H1 (cell line): Measurements from ENCODE around the gene CITED1.

Source experiments
- CEBPB ChIP-seq: IDR thresholded peaks from 2 replicates; pipeline ENCODE4 v1.6.1; 2012; ENCODE audit warnings: low read depth, low read length
- EZH2 ChIP-seq: fragments of 200-600 bp; sonication (generic); IDR thresholded peaks from 2 replicates; pipeline ENCODE4 v1.7.1; 2012; ENCODE audit warnings: low read depth, mild to moderate bottlenecking, moderate library complexity, low read length, inconsistent platforms; ENCODE audit not compliant: severe bottlenecking
- GABPA ChIP-seq: IDR thresholded peaks from 2 replicates; pipeline ENCODE4 v1.6.1; 2011; ENCODE audit warnings: mild to moderate bottlenecking, low read length, moderate library complexity, borderline replicate concordance; ENCODE audit not compliant: insufficient read depth
- GTF2F1 ChIP-seq: IDR thresholded peaks from 2 replicates; pipeline ENCODE4 v1.6.1; 2012; ENCODE audit warnings: low read depth, low read length, improper control_type of control experiment, borderline replicate concordance
- POLR2A ChIP-seq, 2 experiments: IDR thresholded peaks; 1 replicate in 1 of 2; 2 replicates in 1 of 2; pipeline ENCODE4 v1.6.1; 2011; ENCODE audit warnings: low read depth in 2 of 2, low read length in 2 of 2, mild to moderate bottlenecking in 2 of 2; ENCODE audit errors: control extremely low read depth in 1 of 2
- POLR2AphosphoS5 ChIP-seq: IDR thresholded peaks from 2 replicates; pipeline ENCODE4 v1.6.1; 2011; ENCODE audit warnings: low read depth, low read length
- RBBP5 ChIP-seq: IDR thresholded peaks from 2 replicates; pipeline ENCODE4 v1.7.1; 2012; ENCODE audit warnings: low read depth, mild to moderate bottlenecking, inconsistent platforms, low read length, moderate library complexity, borderline replicate concordance
- SP1 ChIP-seq: IDR thresholded peaks from 2 replicates; pipeline ENCODE4 v1.6.1; 2011; ENCODE audit warnings: low read depth, low read length
- TF ChIP-seq, protein P1 (sequence below), 3 experiments: IDR thresholded peaks; 1 replicate in 2 of 3; 2 replicates in 1 of 3; pipeline versions ENCODE4 v1.5.1 to v1.6.1; 2011; ENCODE audit warnings: low read length in 3 of 3, mild to moderate bottlenecking in 3 of 3, inconsistent platforms in 2 of 3, low read depth in 1 of 3, moderate library complexity in 1 of 3; ENCODE audit not compliant: insufficient read depth in 1 of 3; ENCODE audit errors: control extremely low read depth in 1 of 3
- TF ChIP-seq, protein P2 (sequence below): IDR thresholded peaks from 2 replicates; pipeline ENCODE4 v1.6.1; 2011; ENCODE audit warnings: low read depth, mild to moderate bottlenecking, low read length; ENCODE audit not compliant: insufficient read depth
- TF ChIP-seq, protein P3 (sequence below): IDR thresholded peaks from 2 replicates; pipeline ENCODE4 v1.6.1; 2012; ENCODE audit warnings: inconsistent platforms
- TF ChIP-seq, protein P4 (sequence below): IDR thresholded peaks from 2 replicates; pipeline ENCODE4 v1.6.1; 2011; ENCODE audit warnings: low read length, improper control_type of control experiment

DNA sequence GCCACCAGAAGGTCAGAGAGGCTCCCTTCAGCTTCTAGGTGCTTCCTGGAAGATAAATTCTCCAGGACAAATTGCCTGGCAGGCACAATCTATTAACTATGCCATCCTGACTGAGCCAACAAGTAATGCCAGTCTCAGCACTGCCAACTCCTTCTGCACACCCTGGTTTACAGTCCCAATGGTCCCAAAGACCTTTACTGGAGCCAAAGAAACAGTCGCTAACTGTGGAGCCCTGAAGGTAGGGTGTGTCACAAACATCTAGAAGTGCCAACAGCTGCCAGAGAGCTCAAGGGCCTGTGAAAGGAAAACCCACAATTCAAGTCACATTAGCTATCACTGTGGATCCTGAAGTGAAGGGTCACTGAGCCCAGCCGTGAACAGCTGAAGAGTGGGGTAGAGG is 34.9 kb upstream of the CITED1 start:
- TF ChIP-seq, protein P1, sequence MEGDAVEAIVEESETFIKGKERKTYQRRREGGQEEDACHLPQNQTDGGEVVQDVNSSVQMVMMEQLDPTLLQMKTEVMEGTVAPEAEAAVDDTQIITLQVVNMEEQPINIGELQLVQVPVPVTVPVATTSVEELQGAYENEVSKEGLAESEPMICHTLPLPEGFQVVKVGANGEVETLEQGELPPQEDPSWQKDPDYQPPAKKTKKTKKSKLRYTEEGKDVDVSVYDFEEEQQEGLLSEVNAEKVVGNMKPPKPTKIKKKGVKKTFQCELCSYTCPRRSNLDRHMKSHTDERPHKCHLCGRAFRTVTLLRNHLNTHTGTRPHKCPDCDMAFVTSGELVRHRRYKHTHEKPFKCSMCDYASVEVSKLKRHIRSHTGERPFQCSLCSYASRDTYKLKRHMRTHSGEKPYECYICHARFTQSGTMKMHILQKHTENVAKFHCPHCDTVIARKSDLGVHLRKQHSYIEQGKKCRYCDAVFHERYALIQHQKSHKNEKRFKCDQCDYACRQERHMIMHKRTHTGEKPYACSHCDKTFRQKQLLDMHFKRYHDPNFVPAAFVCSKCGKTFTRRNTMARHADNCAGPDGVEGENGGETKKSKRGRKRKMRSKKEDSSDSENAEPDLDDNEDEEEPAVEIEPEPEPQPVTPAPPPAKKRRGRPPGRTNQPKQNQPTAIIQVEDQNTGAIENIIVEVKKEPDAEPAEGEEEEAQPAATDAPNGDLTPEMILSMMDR (IDR thresholded peaks at IDR 0.05; ENCODE audit: control extremely low read depth in 1 of 3, insufficient read depth in 1 of 3, low read depth in 1 of 3, low read length in 3 of 3): no peak
- TF ChIP-seq, protein P2, sequence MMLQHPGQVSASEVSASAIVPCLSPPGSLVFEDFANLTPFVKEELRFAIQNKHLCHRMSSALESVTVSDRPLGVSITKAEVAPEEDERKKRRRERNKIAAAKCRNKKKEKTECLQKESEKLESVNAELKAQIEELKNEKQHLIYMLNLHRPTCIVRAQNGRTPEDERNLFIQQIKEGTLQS: no peak
- TF ChIP-seq POLR2AphosphoS5 (no peak), POLR2A (IDR thresholded peaks at IDR 0.05; ENCODE audit: control extremely low read depth in 1 of 2, low read depth in 2 of 2, low read length in 2 of 2) (no peak), RBBP5 (no peak), SP1 (no peak), GABPA (no peak), EZH2 (no peak), GTF2F1 (no peak), CEBPB (no peak)
- TF ChIP-seq, protein P3, sequence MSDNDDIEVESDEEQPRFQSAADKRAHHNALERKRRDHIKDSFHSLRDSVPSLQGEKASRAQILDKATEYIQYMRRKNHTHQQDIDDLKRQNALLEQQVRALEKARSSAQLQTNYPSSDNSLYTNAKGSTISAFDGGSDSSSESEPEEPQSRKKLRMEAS: no peak
- TF ChIP-seq, protein P4, sequence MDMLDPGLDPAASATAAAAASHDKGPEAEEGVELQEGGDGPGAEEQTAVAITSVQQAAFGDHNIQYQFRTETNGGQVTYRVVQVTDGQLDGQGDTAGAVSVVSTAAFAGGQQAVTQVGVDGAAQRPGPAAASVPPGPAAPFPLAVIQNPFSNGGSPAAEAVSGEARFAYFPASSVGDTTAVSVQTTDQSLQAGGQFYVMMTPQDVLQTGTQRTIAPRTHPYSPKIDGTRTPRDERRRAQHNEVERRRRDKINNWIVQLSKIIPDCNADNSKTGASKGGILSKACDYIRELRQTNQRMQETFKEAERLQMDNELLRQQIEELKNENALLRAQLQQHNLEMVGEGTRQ: no peak
